Rectal smooth muscle tissue (tissue), 1 donor: ENCODE data around the gene CNOT8.

Experiments
- H3K27ac ChIP-seq: one replicate; pipeline ENCODE4 v1.7.0; 2013; ENCODE audit warnings: low read depth, low read length, inconsistent platforms
- H3K27me3 ChIP-seq: one replicate; pipeline ENCODE4 v1.7.0; 2013; ENCODE audit warnings: low read length; ENCODE audit not compliant: control insufficient read depth, insufficient read depth
- H3K36me3 ChIP-seq: one replicate; pipeline ENCODE4 v1.7.0; 2013; ENCODE audit warnings: low read length; ENCODE audit not compliant: control insufficient read depth, insufficient read depth
- H3K4me1 ChIP-seq: one replicate; pipeline ENCODE4 v1.7.0; 2013; ENCODE audit warnings: low read length; ENCODE audit not compliant: control insufficient read depth, insufficient read depth
- H3K4me3 ChIP-seq: one replicate; pipeline ENCODE4 v1.7.0; 2013; ENCODE audit warnings: low read length
- H3K9ac ChIP-seq: one replicate; pipeline ENCODE4 v1.7.0; 2013; ENCODE audit warnings: low read length

The CNOT8 gene

DNA sequence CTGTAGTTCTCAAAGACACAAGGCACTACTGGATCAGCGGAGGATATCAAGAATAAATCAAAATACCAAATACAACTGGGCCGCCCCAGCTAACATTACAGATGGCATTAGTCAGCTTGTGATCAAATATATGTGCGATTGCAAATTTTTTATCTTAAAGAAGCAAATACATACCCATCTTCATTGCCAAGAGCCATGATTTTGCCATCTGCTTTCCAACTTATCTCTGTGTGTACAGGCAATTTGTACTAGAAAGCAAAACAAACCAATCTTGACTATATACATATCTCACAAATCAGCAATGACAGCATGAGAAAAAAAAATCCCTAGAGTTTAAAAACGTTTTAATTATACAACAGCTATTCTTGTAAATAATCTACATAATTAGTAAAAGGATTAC lies 59.3 kb downstream of the CNOT8 start:
- H3K36me3 ChIP-seq, result peaks cover 10% of the 10 kb centered on the region
- no peak overlapping the region for H3K4me3 ChIP-seq
- H3K9ac ChIP-seq, result no peak overlapping the region
- H3K27ac ChIP-seq, result no peak overlapping the region
- no peaks in the 10 kb centered on the region for H3K4me1 ChIP-seq
- no peaks in the 10 kb centered on the region for H3K27me3 ChIP-seq

DNA sequence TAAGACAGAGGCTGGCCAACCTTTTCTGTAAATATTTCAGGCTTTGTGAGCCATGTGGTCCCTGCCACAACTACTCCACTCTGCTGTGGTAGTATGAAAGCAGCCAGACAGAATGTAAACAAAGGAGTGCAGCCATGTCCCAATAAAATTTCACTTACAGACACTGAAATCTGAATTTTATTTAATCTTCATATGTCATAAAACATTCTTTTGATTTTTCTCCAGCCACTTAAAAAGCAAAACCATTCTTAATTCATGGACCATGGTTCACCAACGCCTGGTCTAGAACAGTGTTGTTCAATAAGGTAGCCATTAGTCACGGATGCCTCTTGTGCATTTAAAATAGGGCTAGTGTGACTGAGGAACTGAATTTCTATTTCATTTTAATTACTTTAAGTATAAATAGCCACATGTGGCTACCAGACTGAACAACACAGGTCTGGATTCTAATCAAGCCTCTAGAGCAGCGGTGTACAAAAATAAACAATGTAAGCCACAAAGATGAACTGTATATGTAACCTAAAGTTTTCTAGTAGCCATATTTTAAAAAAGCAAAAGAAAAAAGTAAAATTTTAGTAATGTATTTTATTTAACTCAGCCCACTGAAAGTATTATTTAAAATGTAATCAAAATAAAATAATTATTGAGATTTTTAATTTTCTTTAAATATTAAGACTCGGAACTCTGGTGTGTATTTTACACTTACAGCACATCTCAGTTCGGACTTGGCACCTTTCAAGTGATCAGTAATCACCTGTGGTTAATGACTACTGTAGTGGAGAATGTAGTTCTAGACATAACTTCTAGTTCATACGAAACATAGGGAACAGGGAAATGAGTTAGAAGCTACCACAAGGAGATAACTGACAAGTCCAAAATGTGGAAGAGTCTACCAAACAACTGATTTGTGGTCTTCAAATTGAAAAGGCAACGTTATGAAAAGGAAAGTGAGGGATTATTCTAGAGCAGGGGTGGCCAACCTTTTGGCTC lies 65.3 kb downstream of the CNOT8 start:
- no peak overlapping the region for H3K4me3 ChIP-seq
- H3K27me3 ChIP-seq, result no peaks in the 10 kb centered on the region
- no peaks in the 10 kb centered on the region for H3K4me1 ChIP-seq
- no peak overlapping the region for H3K27ac ChIP-seq
- peaks cover 6% of the 10 kb centered on the region for H3K36me3 ChIP-seq
- no peak overlapping the region for H3K9ac ChIP-seq
